ENCODE results near the gene ADAMTS9. TPM values are rescaled to one million over a fixed set of nuclear protein-coding genes. Genes with fewer than 3 reads are reported as not detected.

Gene ADAMTS9
- total RNA-seq, 2 donors from 2014 or later, result 4.4 to 14.3 TPM

DNA sequence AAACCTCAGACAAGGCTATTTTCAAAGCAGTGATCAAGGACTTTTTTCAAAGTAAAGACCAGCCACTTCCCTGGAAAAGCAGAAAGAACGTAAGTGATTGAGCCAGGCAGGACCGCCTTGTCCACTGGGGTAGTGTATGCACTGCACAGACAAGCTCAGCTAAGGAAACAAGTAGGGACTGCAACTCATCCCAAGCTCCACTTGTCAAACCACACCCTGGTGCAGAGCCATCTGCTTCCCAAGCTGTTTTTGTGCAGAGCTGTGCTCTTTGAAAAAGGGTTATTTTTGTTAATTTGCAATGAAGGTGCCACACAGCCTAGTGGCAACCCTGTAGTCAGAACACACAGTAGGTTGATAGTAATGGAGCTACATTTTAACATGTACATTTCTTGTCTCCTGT is 193.3 kb downstream of the ADAMTS9 start:
- Histone ChIP-seq H3K36me3 (no peaks in the 10 kb centered on the region), H3K9ac (ENCODE audit: low read depth in 2 of 2, low read length in 2 of 2) (no peak overlapping the region), H3K4me1 (no peaks in the 10 kb centered on the region), H3K4me3 (no peak overlapping the region), H3K27ac (no peak overlapping the region), H3K9me3 (no peaks in the 10 kb centered on the region), H3K27me3 (no peaks in the 10 kb centered on the region)
- intact Hi-C loops (cut with DNase I), result no loop called here
- TF ChIP-seq CTCF (IDR thresholded peaks at IDR 0.05), result no peak
- DNase-seq, result no peak

GRCh38 chr3:64493149-64493548 is 194.7 kb downstream of the ADAMTS9 start:
- intact Hi-C loops (cut with DNase I), result no loop called here
- no peaks in the 10 kb centered on the region for H3K4me1 ChIP-seq
- no peak for TF ChIP-seq CTCF (IDR thresholded peaks at IDR 0.05)
- H3K27me3 ChIP-seq, result no peaks in the 10 kb centered on the region
- H3K27ac ChIP-seq, result no peak overlapping the region
- no peaks in the 10 kb centered on the region for H3K36me3 ChIP-seq
- H3K4me3 ChIP-seq, result no peak overlapping the region
- H3K9ac ChIP-seq (ENCODE audit: low read depth in 2 of 2, low read length in 2 of 2), result no peak overlapping the region
- DNase-seq, result no peak
- no peaks in the 10 kb centered on the region for H3K9me3 ChIP-seq

- H3K4me1 ChIP-seq, result no peaks in the 10 kb centered on the region
- no peak for DNase-seq
- H3K9me3 ChIP-seq, result no peaks in the 10 kb centered on the region
- H3K4me3 ChIP-seq, result no peak overlapping the region
- H3K27ac ChIP-seq, result no peak overlapping the region
- TF ChIP-seq CTCF (IDR thresholded peaks at IDR 0.05), result no peak
- H3K9ac ChIP-seq (ENCODE audit: low read depth in 2 of 2, low read length in 2 of 2), result no peak overlapping the region
- H3K36me3 ChIP-seq, result no peaks in the 10 kb centered on the region
- intact Hi-C loops (cut with DNase I), result no loop called here
- no peaks in the 10 kb centered on the region for H3K27me3 ChIP-seq
These were observed 196.0 kb downstream of the ADAMTS9 start for GRCh38 chr3:64491843-64492242.

DNA sequence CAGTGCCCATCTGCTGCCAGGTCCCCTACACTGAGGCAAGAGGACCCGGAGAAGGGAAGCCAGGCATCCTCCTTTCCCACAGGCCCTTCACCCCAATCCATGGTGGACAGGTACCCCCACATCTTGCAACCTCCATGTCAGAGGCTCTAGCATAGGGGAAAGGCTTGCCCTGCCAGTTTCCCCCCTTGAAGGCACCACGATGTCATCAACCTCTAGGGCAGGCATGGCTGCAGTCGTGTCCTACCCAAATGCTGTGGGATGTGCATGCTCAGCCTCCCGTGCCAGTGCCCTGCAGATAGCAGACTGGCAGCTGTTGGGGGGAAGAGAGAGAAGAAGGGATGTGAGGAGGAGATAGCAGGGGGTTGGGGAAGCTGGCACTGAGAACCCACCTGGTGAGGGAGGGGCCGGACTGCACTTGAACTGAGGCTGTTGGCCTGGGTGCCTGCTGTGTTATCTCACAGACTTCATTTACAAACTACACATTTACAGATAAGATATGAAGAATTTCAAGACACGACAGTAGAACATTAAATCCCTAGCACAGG is 197.5 kb downstream of the ADAMTS9 start:
- Histone ChIP-seq H3K4me3 (no peak overlapping the region), H3K27me3 (no peaks in the 10 kb centered on the region), H3K27ac (no peak overlapping the region), H3K4me1 (no peaks in the 10 kb centered on the region), H3K9ac (ENCODE audit: low read depth in 2 of 2, low read length in 2 of 2) (no peak overlapping the region), H3K9me3 (no peaks in the 10 kb centered on the region), H3K36me3 (no peaks in the 10 kb centered on the region)
- no peak for TF ChIP-seq CTCF (IDR thresholded peaks at IDR 0.05)
- no peak for DNase-seq
- intact Hi-C loops (cut with DNase I), result no loop called here

- DNase-seq, result peak; percentile 65
- peak overlapping the region in 1 of 2 donors; percentile 7 for H3K9ac ChIP-seq (ENCODE audit: low read depth in 2 of 2, low read length in 2 of 2)
- H3K27ac ChIP-seq, result no peak overlapping the region
- no peak for TF ChIP-seq CTCF (IDR thresholded peaks at IDR 0.05)
- no peak overlapping the region for H3K4me3 ChIP-seq
- no peaks in the 10 kb centered on the region for H3K4me1 ChIP-seq
- no peaks in the 10 kb centered on the region for H3K9me3 ChIP-seq
- H3K27me3 ChIP-seq, result no peaks in the 10 kb centered on the region
- intact Hi-C loops (cut with DNase I), result no loop called here
- H3K36me3 ChIP-seq, result no peaks in the 10 kb centered on the region
These were observed 198.3 kb downstream of the ADAMTS9 start for GRCh38 chr3:64489361-64490044.

All from colonic mucosa (tissue), 4 donors.